K562 (cell line): ENCODE measurements around the gene NYNRIN. TPM values are rescaled to one million over a fixed set of nuclear protein-coding genes. Genes with fewer than 3 reads are reported as not detected.

Experiments used
- ATF1 ChIP-seq, 2 experiments: fragments of 450-650 bp in 1 of 2; IDR thresholded peaks; 2 replicates each; pipeline ENCODE4 v1.6.1; 2016; ENCODE audit warnings: missing compliant biosample characterization in 1 of 2, missing genetic modification characterization in 1 of 2
- BRD9 ChIP-seq: fragments of 450-650 bp; IDR thresholded peaks from 2 replicates; pipeline ENCODE4 v1.6.1; 2018; ENCODE audit warnings: low read depth; ENCODE audit not compliant: partially characterized antibody
- NCOA4 ChIP-seq: fragments of 450-650 bp; IDR thresholded peaks from 2 replicates; pipeline ENCODE4 v1.6.1; 2018; ENCODE audit warnings: mild to moderate bottlenecking; ENCODE audit not compliant: partially characterized antibody
- PBX2 ChIP-seq, 2 experiments: IDR thresholded peaks in 1 of 2; conservative IDR thresholded peaks in 1 of 2; 2 replicates each; pipeline ENCODE4 v1.6.1; 2016; ENCODE audit warnings: low read depth in 2 of 2, mild to moderate bottlenecking in 1 of 2, missing compliant biosample characterization in 1 of 2, missing genetic modification characterization in 1 of 2, moderate library complexity in 1 of 2
- PHF20 ChIP-seq: fragments of 450-650 bp; IDR thresholded peaks from 2 replicates; pipeline ENCODE4 v1.6.1; 2018; ENCODE audit not compliant: partially characterized antibody
- SIN3B ChIP-seq: fragments of 450-650 bp; IDR thresholded peaks from 2 replicates; pipeline ENCODE4 v1.6.1; 2017; ENCODE audit warnings: low read depth, mild to moderate bottlenecking, moderate library complexity
- SMARCE1 ChIP-seq: fragments of 450-650 bp; IDR thresholded peaks from 2 replicates; pipeline ENCODE4 v1.7.1; 2016; ENCODE audit warnings: mild to moderate bottlenecking
- SP1 ChIP-seq: sonication (generic); formaldehyde crosslinking; IDR thresholded peaks from 2 replicates; pipeline ENCODE4 v1.8.1; 2022; ENCODE audit warnings: mild to moderate bottlenecking, missing genetic modification reagents
- SP2 ChIP-seq: IDR thresholded peaks from 2 replicates; pipeline ENCODE4 v1.6.1; 2011; ENCODE audit warnings: mild to moderate bottlenecking, low read depth, low read length, moderate library complexity; ENCODE audit not compliant: poor library complexity, severe bottlenecking; ENCODE audit errors: extremely low read depth
- TBP ChIP-seq: optimal IDR thresholded peaks from 2 replicates; pipeline ENCODE3; 2011; ENCODE audit warnings: low read depth, low read length, improper control_type of control experiment
- TFAM ChIP-seq: fragments of 250-450 bp; sonication (Bioruptor Pico); conservative IDR thresholded peaks from 2 replicates; pipeline ENCODE4 v1.5.0; 2021; ENCODE audit warnings: mild to moderate bottlenecking, moderate library complexity
- ZBTB17 ChIP-seq: fragments of 450-650 bp; formaldehyde crosslinking; IDR thresholded peaks from 2 replicates; pipeline ENCODE4 v1.4.0; 2020; ENCODE audit warnings: mild to moderate bottlenecking
- ZNF589 ChIP-seq: fragments of 200-800 bp; sonication (Bioruptor generic); IDR thresholded peaks from 2 replicates; pipeline ENCODE4 v1.6.1; 2016; ENCODE audit warnings: low read depth, missing genetic modification characterization, missing compliant biosample characterization
- ZNF668 ChIP-seq: fragments of 250-450 bp; sonication (Bioruptor Pico); IDR thresholded peaks from 2 replicates; pipeline ENCODE4 v1.8.0; 2022; ENCODE audit warnings: mild to moderate bottlenecking, inconsistent platforms
- polyA plus RNA-seq, 8 experiments: library from polyadenylated mRNA; depleted of rRNA in 4 of 8; stranded (reverse) in 5 of 8; unstranded in 3 of 8; fragments of >200 nt; fragmentation: Nextera tagmentation in 2 of 8; fragmentation: Illumina TruSeq in 1 of 8; extraction: Ambion mirVana in 2 of 8; extraction: Trizol in 1 of 8; gene quantifications; 2 replicates each; pipeline versions ENCODE4 v1.2.1 to v1.2.3, GENCODE V29; 2011 to 2014; ENCODE audit warnings: inconsistent platforms in 1 of 8, missing spikeins in 1 of 8
- total RNA-seq, 7 experiments: library from RNA; depleted of rRNA in 6 of 7; stranded (reverse); fragments of >200 nt in 6 of 7; fragmentation: Illumina TruSeq in 2 of 7; extraction: Trizol in 2 of 7; gene quantifications; 2 replicates each; pipeline versions ENCODE4 v1.2.1 to v1.2.3, GENCODE V29; 2011 to 2021; ENCODE audit warnings: low replicate concordance in 1 of 7
- TF ChIP-seq, protein P1 (sequence below): fragments of 250-450 bp; sonication (Bioruptor Pico); IDR thresholded peaks from 2 replicates; pipeline ENCODE4 v1.8.0; 2022; ENCODE audit warnings: inconsistent platforms
- TF ChIP-seq, protein P2 (sequence below): fragments of 450-650 bp; formaldehyde crosslinking; IDR thresholded peaks from 2 replicates; pipeline ENCODE4 v1.4.0; 2020; ENCODE audit warnings: mild to moderate bottlenecking, moderate library complexity
- TF ChIP-seq, protein P3 (sequence below): fragments of 150-350 bp; IDR thresholded peaks from 2 replicates; pipeline ENCODE4 v1.6.1; 2014; ENCODE audit warnings: low read depth, mild to moderate bottlenecking, low read length, borderline replicate concordance

NYNRIN gene
- total and polyA plus RNA-seq, 9 of the 15 experiments (the other 6 are each of a cell fraction or from before 2014, with no cell fraction given): 0.04 to 1.2 (median 0.28) TPM

DNA sequence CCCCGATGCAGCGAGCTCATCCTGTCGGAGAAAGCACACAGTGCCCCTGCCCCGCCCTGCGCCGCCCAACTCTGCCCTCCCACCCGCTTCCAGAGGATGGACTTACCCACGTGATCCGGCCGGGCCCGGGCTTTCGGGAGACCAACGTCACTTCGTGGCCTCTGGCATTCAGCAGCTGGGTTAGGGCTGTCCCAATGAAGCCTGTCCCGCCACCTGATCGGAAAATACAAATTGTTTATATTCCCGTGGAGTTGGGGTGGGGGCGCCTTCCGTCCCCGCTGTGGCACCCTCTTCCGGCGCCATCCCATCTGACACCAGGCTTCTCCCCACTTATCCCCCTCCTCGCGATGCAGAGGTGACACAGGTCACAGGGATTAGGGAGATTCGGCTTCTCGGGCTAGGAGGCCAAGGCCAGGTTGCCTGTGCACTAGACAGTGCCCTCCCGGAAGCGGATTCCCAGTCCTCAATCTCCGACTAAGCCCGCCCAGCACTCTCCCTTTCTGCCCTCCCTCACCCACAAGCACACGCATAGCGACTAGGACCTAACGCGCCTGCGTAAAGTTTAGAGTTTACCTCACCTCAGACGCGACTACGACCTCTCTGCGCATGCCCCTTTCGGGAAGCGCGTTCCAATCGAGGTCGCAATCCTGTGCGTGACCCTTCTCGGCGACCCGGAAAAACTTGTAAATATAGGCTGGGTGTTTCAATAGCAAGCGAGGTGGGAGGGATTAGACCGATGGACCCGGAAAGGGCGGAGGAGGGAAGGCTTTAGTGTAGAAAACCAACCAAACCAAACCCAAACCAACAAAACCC lies 43.6 kb downstream of the NYNRIN start, which contains the start of gene SDR39U1 (continued):
- TF ChIP-seq, protein P1, sequence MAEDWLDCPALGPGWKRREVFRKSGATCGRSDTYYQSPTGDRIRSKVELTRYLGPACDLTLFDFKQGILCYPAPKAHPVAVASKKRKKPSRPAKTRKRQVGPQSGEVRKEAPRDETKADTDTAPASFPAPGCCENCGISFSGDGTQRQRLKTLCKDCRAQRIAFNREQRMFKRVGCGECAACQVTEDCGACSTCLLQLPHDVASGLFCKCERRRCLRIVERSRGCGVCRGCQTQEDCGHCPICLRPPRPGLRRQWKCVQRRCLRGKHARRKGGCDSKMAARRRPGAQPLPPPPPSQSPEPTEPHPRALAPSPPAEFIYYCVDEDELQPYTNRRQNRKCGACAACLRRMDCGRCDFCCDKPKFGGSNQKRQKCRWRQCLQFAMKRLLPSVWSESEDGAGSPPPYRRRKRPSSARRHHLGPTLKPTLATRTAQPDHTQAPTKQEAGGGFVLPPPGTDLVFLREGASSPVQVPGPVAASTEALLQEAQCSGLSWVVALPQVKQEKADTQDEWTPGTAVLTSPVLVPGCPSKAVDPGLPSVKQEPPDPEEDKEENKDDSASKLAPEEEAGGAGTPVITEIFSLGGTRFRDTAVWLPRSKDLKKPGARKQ (CRISPR knock-in tag): no peak
- TF ChIP-seq ZNF668 (CRISPR knock-in tag): no peak
- TF ChIP-seq SP1 (CRISPR knock-in tag): peak; percentile 34; the same call in 1 of the 2 replicates
- TF ChIP-seq PHF20: peak; percentile 93
- TF ChIP-seq NCOA4: no peak
- peak; percentile 42 for TF ChIP-seq TBP
- TF ChIP-seq SMARCE1: no peak
- TF ChIP-seq TFAM (CRISPR knock-in tag): no peak
- TF ChIP-seq ZBTB17 (CRISPR knock-in tag): peak; percentile 51; the same call in 1 of the 2 replicates
- TF ChIP-seq ATF1 (CRISPR knock-in tag; IDR thresholded peaks at IDR 0.05): no peak
- TF ChIP-seq ATF1 (tag; IDR thresholded peaks at IDR 0.05): peak; percentile 78
- no peak; the same call in 1 of the 2 replicates for TF ChIP-seq SIN3B
- TF ChIP-seq BRD9: no peak
- no peak for TF ChIP-seq SP2
- 0 out of 2 replicates have a peak, but pooled peaks have one; percentile 43 for TF ChIP-seq ZNF589 (CRISPR knock-in tag)
- TF ChIP-seq, protein P2, sequence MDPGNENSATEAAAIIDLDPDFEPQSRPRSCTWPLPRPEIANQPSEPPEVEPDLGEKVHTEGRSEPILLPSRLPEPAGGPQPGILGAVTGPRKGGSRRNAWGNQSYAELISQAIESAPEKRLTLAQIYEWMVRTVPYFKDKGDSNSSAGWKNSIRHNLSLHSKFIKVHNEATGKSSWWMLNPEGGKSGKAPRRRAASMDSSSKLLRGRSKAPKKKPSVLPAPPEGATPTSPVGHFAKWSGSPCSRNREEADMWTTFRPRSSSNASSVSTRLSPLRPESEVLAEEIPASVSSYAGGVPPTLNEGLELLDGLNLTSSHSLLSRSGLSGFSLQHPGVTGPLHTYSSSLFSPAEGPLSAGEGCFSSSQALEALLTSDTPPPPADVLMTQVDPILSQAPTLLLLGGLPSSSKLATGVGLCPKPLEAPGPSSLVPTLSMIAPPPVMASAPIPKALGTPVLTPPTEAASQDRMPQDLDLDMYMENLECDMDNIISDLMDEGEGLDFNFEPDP: no peak
- TF ChIP-seq, protein P3, sequence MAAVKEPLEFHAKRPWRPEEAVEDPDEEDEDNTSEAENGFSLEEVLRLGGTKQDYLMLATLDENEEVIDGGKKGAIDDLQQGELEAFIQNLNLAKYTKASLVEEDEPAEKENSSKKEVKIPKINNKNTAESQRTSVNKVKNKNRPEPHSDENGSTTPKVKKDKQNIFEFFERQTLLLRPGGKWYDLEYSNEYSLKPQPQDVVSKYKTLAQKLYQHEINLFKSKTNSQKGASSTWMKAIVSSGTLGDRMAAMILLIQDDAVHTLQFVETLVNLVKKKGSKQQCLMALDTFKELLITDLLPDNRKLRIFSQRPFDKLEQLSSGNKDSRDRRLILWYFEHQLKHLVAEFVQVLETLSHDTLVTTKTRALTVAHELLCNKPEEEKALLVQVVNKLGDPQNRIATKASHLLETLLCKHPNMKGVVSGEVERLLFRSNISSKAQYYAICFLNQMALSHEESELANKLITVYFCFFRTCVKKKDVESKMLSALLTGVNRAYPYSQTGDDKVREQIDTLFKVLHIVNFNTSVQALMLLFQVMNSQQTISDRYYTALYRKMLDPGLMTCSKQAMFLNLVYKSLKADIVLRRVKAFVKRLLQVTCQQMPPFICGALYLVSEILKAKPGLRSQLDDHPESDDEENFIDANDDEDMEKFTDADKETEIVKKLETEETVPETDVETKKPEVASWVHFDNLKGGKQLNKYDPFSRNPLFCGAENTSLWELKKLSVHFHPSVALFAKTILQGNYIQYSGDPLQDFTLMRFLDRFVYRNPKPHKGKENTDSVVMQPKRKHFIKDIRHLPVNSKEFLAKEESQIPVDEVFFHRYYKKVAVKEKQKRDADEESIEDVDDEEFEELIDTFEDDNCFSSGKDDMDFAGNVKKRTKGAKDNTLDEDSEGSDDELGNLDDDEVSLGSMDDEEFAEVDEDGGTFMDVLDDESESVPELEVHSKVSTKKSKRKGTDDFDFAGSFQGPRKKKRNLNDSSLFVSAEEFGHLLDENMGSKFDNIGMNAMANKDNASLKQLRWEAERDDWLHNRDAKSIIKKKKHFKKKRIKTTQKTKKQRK: no peak
- TF ChIP-seq PBX2 (CRISPR knock-in tag; IDR thresholded peaks at IDR 0.05; ENCODE audit: low read depth): no peak
- no peak for TF ChIP-seq PBX2 (tag; conservative IDR thresholded peaks at IDR 0.05; ENCODE audit: low read depth)
